Measurements from ENCODE around the gene RDH14.

GRCh38 chr2:18525852-18526251 is 34.6 kb downstream of the RDH14 start:
- TF ChIP-seq EZH2phosphoT487 (IDR thresholded peaks at IDR 0.05; ENCODE audit: insufficient read depth, low read depth), result no peak
- no peak for TF ChIP-seq EZH2 (IDR thresholded peaks at IDR 0.05; ENCODE audit: insufficient read depth, poor library complexity, severe bottlenecking)
